NCI-H1092 (cell line): Measurements from ENCODE around the gene CDRT4.
A peak's percentile ranks its signal among the peaks of the same experiment; 100 is the strongest.

Experiments
- DNase-seq: peaks from one replicate; lab custom pipeline; 2025; lab: John Stamatoyannopoulos, UW

Gene CDRT4

GRCh38 chr17:15492791-15493692, 25.6 kb upstream of the CDRT4 start:
- no peak for DNase-seq

- DNase-seq, result no peak
Observed at GRCh38 chr17:15492186-15492585, 24.8 kb upstream of the CDRT4 start.

GRCh38 chr17:15490634-15491261, 23.3 kb upstream of the CDRT4 start:
- DNase-seq, result no peak

- no peak for DNase-seq
Observed at GRCh38 chr17:15488557-15488956, 21.1 kb upstream of the CDRT4 start.

GRCh38 chr17:15485045-15485444, 17.6 kb upstream of the CDRT4 start:
- DNase-seq, result no peak

GRCh38 chr17:15483431-15483830, 16.0 kb upstream of the CDRT4 start:
- no peak for DNase-seq

GRCh38 chr17:15482476-15482875, 15.1 kb upstream of the CDRT4 start:
- no peak for DNase-seq

- DNase-seq, result no peak
Observed at GRCh38 chr17:15481481-15481880, 14.1 kb upstream of the CDRT4 start.

- DNase-seq, result no peak
Observed at GRCh38 chr17:15480204-15480603, 12.8 kb upstream of the CDRT4 start.

- no peak for DNase-seq
Observed at GRCh38 chr17:15479703-15480102, 12.3 kb upstream of the CDRT4 start.

- no peak for DNase-seq
Observed at GRCh38 chr17:15478845-15479244, 11.4 kb upstream of the CDRT4 start.

GRCh38 chr17:15475631-15476354, 8.4 kb upstream of the CDRT4 start:
- no peak for DNase-seq

GRCh38 chr17:15472891-15473290, 5.5 kb upstream of the CDRT4 start:
- no peak for DNase-seq

- no peak for DNase-seq
Observed at GRCh38 chr17:15470536-15470935, 3.1 kb upstream of the CDRT4 start.

GRCh38 chr17:15469260-15469659, 1.8 kb upstream of the CDRT4 start:
- peak; percentile 58 for DNase-seq

GRCh38 chr17:15468126-15468525, 705 bp upstream of the CDRT4 start:
- no peak for DNase-seq

- DNase-seq, result no peak
Observed at GRCh38 chr17:15466131-15466530, 1.3 kb downstream of the CDRT4 start.

GRCh38 chr17:15465045-15465701, 2.2 kb downstream of the CDRT4 start:
- DNase-seq, result no peak

GRCh38 chr17:15464231-15464985, 3.0 kb downstream of the CDRT4 start:
- no peak for DNase-seq

GRCh38 chr17:15462976-15463772, 4.2 kb downstream of the CDRT4 start:
- no peak for DNase-seq

- DNase-seq, result no peak
Observed at GRCh38 chr17:15457723-15458094, 9.7 kb downstream of the CDRT4 start.
